ENCODE measurements around the gene TFAP2E.

Gene TFAP2E

DNA sequence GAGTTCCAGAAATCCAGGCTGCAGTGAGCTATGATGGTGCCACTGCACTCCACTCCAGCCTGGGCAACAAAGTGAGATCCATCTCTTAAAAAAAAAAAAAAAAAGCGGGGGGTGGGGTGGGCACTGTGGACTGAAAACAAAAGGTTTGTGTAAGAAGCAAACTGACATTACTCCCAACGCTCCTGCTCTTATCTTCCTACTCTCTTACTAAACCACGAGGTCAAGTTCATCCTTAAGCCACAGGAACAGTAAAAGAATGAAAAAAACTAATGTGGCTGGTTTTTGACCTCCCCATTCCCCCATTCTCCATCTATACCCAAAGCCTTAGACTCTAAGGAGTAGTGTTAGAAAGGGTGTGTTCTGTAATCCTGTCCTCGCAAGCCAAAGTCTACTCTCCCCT is 30.8 kb downstream of the TFAP2E start:
- TF ChIP-seq, protein P1, sequence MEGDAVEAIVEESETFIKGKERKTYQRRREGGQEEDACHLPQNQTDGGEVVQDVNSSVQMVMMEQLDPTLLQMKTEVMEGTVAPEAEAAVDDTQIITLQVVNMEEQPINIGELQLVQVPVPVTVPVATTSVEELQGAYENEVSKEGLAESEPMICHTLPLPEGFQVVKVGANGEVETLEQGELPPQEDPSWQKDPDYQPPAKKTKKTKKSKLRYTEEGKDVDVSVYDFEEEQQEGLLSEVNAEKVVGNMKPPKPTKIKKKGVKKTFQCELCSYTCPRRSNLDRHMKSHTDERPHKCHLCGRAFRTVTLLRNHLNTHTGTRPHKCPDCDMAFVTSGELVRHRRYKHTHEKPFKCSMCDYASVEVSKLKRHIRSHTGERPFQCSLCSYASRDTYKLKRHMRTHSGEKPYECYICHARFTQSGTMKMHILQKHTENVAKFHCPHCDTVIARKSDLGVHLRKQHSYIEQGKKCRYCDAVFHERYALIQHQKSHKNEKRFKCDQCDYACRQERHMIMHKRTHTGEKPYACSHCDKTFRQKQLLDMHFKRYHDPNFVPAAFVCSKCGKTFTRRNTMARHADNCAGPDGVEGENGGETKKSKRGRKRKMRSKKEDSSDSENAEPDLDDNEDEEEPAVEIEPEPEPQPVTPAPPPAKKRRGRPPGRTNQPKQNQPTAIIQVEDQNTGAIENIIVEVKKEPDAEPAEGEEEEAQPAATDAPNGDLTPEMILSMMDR (conservative IDR thresholded peaks at IDR 0.05; ENCODE audit: low read length), result no peak
- no peak for TF ChIP-seq EZH2phosphoT487 (IDR thresholded peaks at IDR 0.05; ENCODE audit: borderline replicate concordance)
- no peak overlapping the region for H3K4me2 ChIP-seq (ENCODE audit: low read depth, low read length, poor library complexity, severe bottlenecking)

DNA sequence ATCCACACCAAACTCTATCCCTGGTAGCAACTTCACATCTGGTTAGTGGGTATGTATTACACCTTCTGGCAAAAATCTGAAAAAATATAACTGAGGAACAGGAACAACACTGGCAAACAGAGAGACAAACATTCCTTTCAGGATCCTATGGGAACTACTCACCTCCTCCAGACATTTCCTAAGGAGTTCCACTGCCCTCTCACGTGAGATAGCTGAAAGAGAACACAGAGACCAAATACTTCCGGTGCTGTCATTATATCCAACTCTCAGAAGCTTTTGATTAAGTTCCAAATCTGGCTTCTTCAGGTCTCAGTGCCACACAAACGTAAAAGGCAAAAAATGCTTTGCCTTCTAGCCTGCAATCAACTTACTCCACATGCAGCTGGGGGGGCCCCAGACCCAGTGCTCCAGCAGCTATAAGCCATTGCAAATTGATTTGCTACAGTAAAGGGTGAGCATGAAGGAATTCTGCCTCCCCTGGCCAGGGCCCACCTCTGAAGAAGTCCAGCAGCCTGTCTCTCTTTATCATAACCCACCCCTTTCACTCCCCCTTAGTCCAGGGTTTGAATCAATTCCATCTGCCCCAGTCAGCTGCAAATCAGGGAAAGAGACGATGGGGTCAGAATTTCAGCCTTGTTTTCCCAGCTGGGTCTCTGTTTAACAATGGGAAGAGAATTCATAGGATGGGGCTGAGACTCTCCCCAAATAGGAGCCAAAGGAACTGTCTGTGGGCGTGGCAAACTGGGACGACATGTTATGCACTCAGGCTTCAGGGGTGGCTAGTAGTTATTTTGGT is 32.2 kb downstream of the TFAP2E start:
- no peaks in the 10 kb centered on the region for H4K20me1 ChIP-seq (ENCODE audit: insufficient read depth, low read length, poor library complexity, severe bottlenecking)
- H3K4me2 ChIP-seq (ENCODE audit: low read depth, low read length, poor library complexity, severe bottlenecking), result no peak overlapping the region
- H3K9ac ChIP-seq (ENCODE audit: low read depth, low read length, poor library complexity, severe bottlenecking), result no peak overlapping the region
- H3K36me3 ChIP-seq (ENCODE audit: insufficient read depth, low read length), result peaks cover 95% of the 10 kb centered on the region
- H3K9me2 ChIP-seq (replicated peaks; ENCODE audit: low read depth, low read length), result no peaks in the 10 kb centered on the region
- no peaks in the 10 kb centered on the region for H3K9me3 ChIP-seq (ENCODE audit: insufficient read depth, low read depth, low read length)
- H3K27me3 ChIP-seq (ENCODE audit: insufficient read depth, low read length, poor library complexity, severe bottlenecking), result no peaks in the 10 kb centered on the region
- H3K79me2 ChIP-seq (ENCODE audit: insufficient read depth, low read length), result peaks cover 13% of the 10 kb centered on the region
- no peaks in the 10 kb centered on the region for H3F3A ChIP-seq (ENCODE audit: low read depth)
- H3K4me1 ChIP-seq (ENCODE audit: insufficient read depth, low read length, poor library complexity, severe bottlenecking), result no peaks in the 10 kb centered on the region
- H2AFZ ChIP-seq (ENCODE audit: low read length), result no peak overlapping the region
- no peak overlapping the region for H3K4me3 ChIP-seq (ENCODE audit: low read length, poor library complexity, severe bottlenecking)
- TF ChIP-seq, protein P1 (conservative IDR thresholded peaks at IDR 0.05; ENCODE audit: low read length), result no peak
- TF ChIP-seq EZH2phosphoT487 (IDR thresholded peaks at IDR 0.05; ENCODE audit: borderline replicate concordance), result no peak

More for the DNA sequence above, 30.8 kb downstream of the TFAP2E start:
- H3K27me3 ChIP-seq (ENCODE audit: insufficient read depth, low read length, poor library complexity, severe bottlenecking), result no peaks in the 10 kb centered on the region
- no peak overlapping the region for H2AFZ ChIP-seq (ENCODE audit: low read length)
- no peaks in the 10 kb centered on the region for H3F3A ChIP-seq (ENCODE audit: low read depth)
- H3K9me3 ChIP-seq (ENCODE audit: insufficient read depth, low read depth, low read length), result no peaks in the 10 kb centered on the region
- H3K4me3 ChIP-seq (ENCODE audit: low read length, poor library complexity, severe bottlenecking), result no peak overlapping the region
- no peaks in the 10 kb centered on the region for H3K4me1 ChIP-seq (ENCODE audit: insufficient read depth, low read length, poor library complexity, severe bottlenecking)
- peaks cover 88% of the 10 kb centered on the region for H3K36me3 ChIP-seq (ENCODE audit: insufficient read depth, low read length)
- H4K20me1 ChIP-seq (ENCODE audit: insufficient read depth, low read length, poor library complexity, severe bottlenecking), result no peaks in the 10 kb centered on the region
- H3K9ac ChIP-seq (ENCODE audit: low read depth, low read length, poor library complexity, severe bottlenecking), result no peak overlapping the region
- peaks cover 13% of the 10 kb centered on the region for H3K79me2 ChIP-seq (ENCODE audit: insufficient read depth, low read length)
- H3K9me2 ChIP-seq (replicated peaks; ENCODE audit: low read depth, low read length), result no peaks in the 10 kb centered on the region

DNA sequence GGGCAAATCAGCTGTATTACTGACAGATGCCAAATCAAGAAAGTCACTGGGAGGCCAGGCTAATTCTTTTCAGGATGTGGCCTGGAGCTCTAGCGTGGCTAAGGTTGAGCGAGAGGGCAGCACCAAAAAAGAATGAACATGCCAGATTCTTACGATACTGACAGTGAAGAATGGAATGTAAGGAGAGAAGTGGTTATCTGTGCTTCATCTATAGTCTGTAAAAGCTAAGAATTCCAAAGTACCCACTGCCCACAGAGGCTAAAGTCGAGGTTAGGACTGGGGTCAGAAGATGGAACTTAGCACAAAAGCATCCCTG is 32.7 kb downstream of the TFAP2E start:
- H4K20me1 ChIP-seq (ENCODE audit: insufficient read depth, low read length, poor library complexity, severe bottlenecking), result no peaks in the 10 kb centered on the region
- peaks cover 92% of the 10 kb centered on the region for H3K36me3 ChIP-seq (ENCODE audit: insufficient read depth, low read length)
- H3F3A ChIP-seq (ENCODE audit: low read depth), result no peaks in the 10 kb centered on the region
- H3K27me3 ChIP-seq (ENCODE audit: insufficient read depth, low read length, poor library complexity, severe bottlenecking), result no peaks in the 10 kb centered on the region
- no peak overlapping the region for H3K9ac ChIP-seq (ENCODE audit: low read depth, low read length, poor library complexity, severe bottlenecking)
- TF ChIP-seq EZH2phosphoT487 (IDR thresholded peaks at IDR 0.05; ENCODE audit: borderline replicate concordance), result no peak
- TF ChIP-seq, protein P1 (conservative IDR thresholded peaks at IDR 0.05; ENCODE audit: low read length), result no peak
- no peak overlapping the region for H2AFZ ChIP-seq (ENCODE audit: low read length)
- H3K4me3 ChIP-seq (ENCODE audit: low read length, poor library complexity, severe bottlenecking), result no peak overlapping the region
- no peaks in the 10 kb centered on the region for H3K9me3 ChIP-seq (ENCODE audit: insufficient read depth, low read depth, low read length)
- peaks cover 13% of the 10 kb centered on the region for H3K79me2 ChIP-seq (ENCODE audit: insufficient read depth, low read length)
- no peaks in the 10 kb centered on the region for H3K9me2 ChIP-seq (replicated peaks; ENCODE audit: low read depth, low read length)
- H3K4me2 ChIP-seq (ENCODE audit: low read depth, low read length, poor library complexity, severe bottlenecking), result no peak overlapping the region
- no peaks in the 10 kb centered on the region for H3K4me1 ChIP-seq (ENCODE audit: insufficient read depth, low read length, poor library complexity, severe bottlenecking)

Measured in Loucy (cell line).